Ovary (tissue), 9 donors: ENCODE data around the gene CEP128. TPM values are rescaled to one million over a fixed set of nuclear protein-coding genes. Genes with fewer than 3 reads are reported as not detected.

Experiments used
- DNase-seq, 5 donors: peaks; one replicate each; pipeline ENCODE4 v3.0.0-alpha.2; 2019 to 2020
- H3K27ac ChIP-seq, 2 donors: fragments of 200-600 bp; one replicate each; pipeline versions ENCODE4 v1.5.1 to v1.8.0; 2019 to 2022
- H3K27me3 ChIP-seq: fragments of 200-600 bp; one replicate; pipeline ENCODE4 v1.8.0; 2022
- H3K36me3 ChIP-seq: fragments of 200-600 bp; sonication (generic); one replicate; pipeline ENCODE4 v1.5.1; 2019
- H3K4me1 ChIP-seq: one replicate; pipeline ENCODE4 v1.8.1; 2013; ENCODE audit warnings: mild to moderate bottlenecking, moderate library complexity; ENCODE audit not compliant: insufficient read depth
- H3K4me3 ChIP-seq: fragments of 200-600 bp; sonication (generic); one replicate; pipeline ENCODE4 v1.5.1; 2017
- H3K9me3 ChIP-seq, 2 donors: fragments of 200-600 bp in 1 of 2; sonication (generic) in 1 of 2; one replicate each; pipeline versions ENCODE4 v1.5.1 to v1.8.1; 2013 to 2019; ENCODE audit warnings: mild to moderate bottlenecking in 1 of 2, moderate library complexity in 1 of 2
- CTCF ChIP-seq, 3 donors: fragments of 450-650 bp in 2 of 3; fragments of 200-600 bp in 1 of 3; IDR thresholded peaks; one replicate each; pipeline versions ENCODE4 v1.5.1 to v1.8.0; 2016 to 2022; ENCODE audit warnings: antibody characterized with exemption in 3 of 3, mild to moderate bottlenecking in 1 of 3
- EP300 ChIP-seq: sonication (generic); formaldehyde crosslinking; IDR thresholded peaks from one replicate; pipeline ENCODE4 v1.6.1; 2017; ENCODE audit warnings: antibody characterized with exemption
- POLR2A ChIP-seq: fragments of 450-650 bp; IDR thresholded peaks from one replicate; pipeline ENCODE4 v1.6.1; 2017; ENCODE audit warnings: antibody characterized with exemption, mild to moderate bottlenecking, moderate library complexity
- WGBS, 3 donors: extraction: QIAGEN DNeasy Blood & Tissue Kit in 1 of 3; methylation state at CpG; one replicate each; pipeline versions ENCODE4 v1.1.5 to v1.1.7; 2013 to 2017; 5-methylcytosine and 5-hydroxymethylcytosine counted together
- intact Hi-C, 4 donors: fragments of 100-400 bp; cut with DNase I; formaldehyde crosslinking; loops; one replicate each; pipeline versions ENCODE4 v1.11.0 to v1.15.1; 2022 to 2023
- polyA plus RNA-seq, 2 donors: library from polyadenylated mRNA; stranded (reverse); fragments of 200-250 nt in 1 of 2; fragments of 350-450 nt in 1 of 2; fragmentation: Illumina TruSeq in 1 of 2; extraction: RNeasy Lipid Tissue Mini Kit (QIAGEN cat#74804) in 1 of 2; gene quantifications; one replicate each; pipeline ENCODE4 v1.2.3, GENCODE V29; 2013 to 2014
- total RNA-seq, 7 donors: library from RNA; depleted of rRNA in 2 of 7; stranded (reverse); fragments of >200 nt in 2 of 7; fragmentation: NEBNext Ultra II Directional in 3 of 7; extraction: Animal tissue kit (Norgen Biotek cat#: 25700) in 3 of 7; gene quantifications; one replicate each; pipeline versions ENCODE4 v1.1.0 to v1.2.4, GENCODE V29; 2016 to 2023
- donor health status: DM: no; HTN: no; CAD: no; lungs with moderate emphysema.
- donor health status: DM: no; HTN: no; CAD: no.
- donor health status: Bipolar disorder and iron deficiency.
- donor health status: DM: yes; HTN: yes; CAD: no.
- donor health status: DM: no; HTN: no; CAD: no.
- donor health status: DM: yes; HTN: yes; CAD: no.

The CEP128 gene
- total and polyA plus RNA-seq, 9 donors: 1.5 to 14.3 (median 6.4) TPM

- H3K27ac ChIP-seq: no peak overlapping the region
- TF ChIP-seq EP300 (no peak), CTCF (IDR thresholded peaks at IDR 0.05) (no peak), POLR2A (no peak)
- H3K4me1 ChIP-seq: no peaks in the 10 kb centered on the region
- no peaks in the 10 kb centered on the region for H3K9me3 ChIP-seq
- no peaks in the 10 kb centered on the region for H3K36me3 ChIP-seq
- H3K4me3 ChIP-seq: no peak overlapping the region
- whole genome bisulfite sequencing, 3 donors: 78 to 89% (median 81%) methylated on average over 1 of the region's 1 CpG
- intact Hi-C loops: no loop called here
- no peak for DNase-seq
- H3K27me3 ChIP-seq: no peaks in the 10 kb centered on the region
Measured at GRCh38 chr14:80770114-80770908, 171.2 kb downstream of the CEP128 start.

- Histone ChIP-seq H3K4me1 (no peaks in the 10 kb centered on the region), H3K9me3 (no peaks in the 10 kb centered on the region), H3K36me3 (no peaks in the 10 kb centered on the region), H3K27me3 (no peaks in the 10 kb centered on the region), H3K4me3 (no peak overlapping the region), H3K27ac (no peak overlapping the region)
- no peak for TF ChIP-seq POLR2A
- TF ChIP-seq CTCF (IDR thresholded peaks at IDR 0.05): no peak
- no peak for TF ChIP-seq EP300
- DNase-seq: no peak
- 66 to 74% (median 72%) methylated on average over 3 of the region's 3 CpGs for WGBS, 3 donors
- intact Hi-C loops: no loop called here
Measured at GRCh38 chr14:80768646-80769045, 172.9 kb downstream of the CEP128 start.

- no peak for TF ChIP-seq EP300
- Histone ChIP-seq H3K4me3 (no peak overlapping the region), H3K36me3 (no peaks in the 10 kb centered on the region), H3K27ac (no peak overlapping the region), H3K9me3 (no peaks in the 10 kb centered on the region), H3K27me3 (no peaks in the 10 kb centered on the region), H3K4me1 (no peaks in the 10 kb centered on the region)
- WGBS, 3 donors: 90 to 91% (median 91%) methylated on average over 6 of the region's 6 CpGs
- DNase-seq: no peak
- intact Hi-C loops: no loop called here
Measured at GRCh38 chr14:80764921-80765507, 176.5 kb downstream of the CEP128 start.

GRCh38 chr14:80764496-80764895, 177.0 kb downstream of the CEP128 start:
- Histone ChIP-seq H3K27ac (no peak overlapping the region), H3K4me1 (no peaks in the 10 kb centered on the region), H3K36me3 (no peaks in the 10 kb centered on the region), H3K9me3 (no peaks in the 10 kb centered on the region), H3K4me3 (no peak overlapping the region), H3K27me3 (no peaks in the 10 kb centered on the region)
- intact Hi-C loops: no loop called here
- DNase-seq: no peak
- TF ChIP-seq EP300 (no peak), CTCF (IDR thresholded peaks at IDR 0.05) (no peak), POLR2A (no peak)
- 100% methylated on average over 1 of the region's 1 CpG for WGBS, 3 donors

GRCh38 chr14:80762641-80763228, 178.8 kb downstream of the CEP128 start:
- no peak for DNase-seq
- Histone ChIP-seq H3K36me3 (no peaks in the 10 kb centered on the region), H3K9me3 (no peaks in the 10 kb centered on the region), H3K27me3 (no peaks in the 10 kb centered on the region), H3K27ac (no peak overlapping the region), H3K4me3 (no peak overlapping the region), H3K4me1 (no peaks in the 10 kb centered on the region)
- no peak for TF ChIP-seq EP300
- TF ChIP-seq CTCF (IDR thresholded peaks at IDR 0.05): no peak
- TF ChIP-seq POLR2A: no peak
- intact Hi-C loops: no loop called here
- WGBS, 3 donors: 93 to 99% (median 98%) methylated on average over 3 of the region's 3 CpGs
